ENCODE results near the gene USP47.

The USP47 gene

GRCh38 chr11:11963067-11963466, 121.3 kb downstream of the USP47 start:
- no peak for DNase-seq (ENCODE audit: extremely low read depth, low read depth)
- no peak overlapping the region for H3K4me3 ChIP-seq (replicated peaks; ENCODE audit: low read depth, low read length)
- TF ChIP-seq, protein P1, sequence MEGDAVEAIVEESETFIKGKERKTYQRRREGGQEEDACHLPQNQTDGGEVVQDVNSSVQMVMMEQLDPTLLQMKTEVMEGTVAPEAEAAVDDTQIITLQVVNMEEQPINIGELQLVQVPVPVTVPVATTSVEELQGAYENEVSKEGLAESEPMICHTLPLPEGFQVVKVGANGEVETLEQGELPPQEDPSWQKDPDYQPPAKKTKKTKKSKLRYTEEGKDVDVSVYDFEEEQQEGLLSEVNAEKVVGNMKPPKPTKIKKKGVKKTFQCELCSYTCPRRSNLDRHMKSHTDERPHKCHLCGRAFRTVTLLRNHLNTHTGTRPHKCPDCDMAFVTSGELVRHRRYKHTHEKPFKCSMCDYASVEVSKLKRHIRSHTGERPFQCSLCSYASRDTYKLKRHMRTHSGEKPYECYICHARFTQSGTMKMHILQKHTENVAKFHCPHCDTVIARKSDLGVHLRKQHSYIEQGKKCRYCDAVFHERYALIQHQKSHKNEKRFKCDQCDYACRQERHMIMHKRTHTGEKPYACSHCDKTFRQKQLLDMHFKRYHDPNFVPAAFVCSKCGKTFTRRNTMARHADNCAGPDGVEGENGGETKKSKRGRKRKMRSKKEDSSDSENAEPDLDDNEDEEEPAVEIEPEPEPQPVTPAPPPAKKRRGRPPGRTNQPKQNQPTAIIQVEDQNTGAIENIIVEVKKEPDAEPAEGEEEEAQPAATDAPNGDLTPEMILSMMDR (IDR thresholded peaks at IDR 0.05; ENCODE audit: low read depth, low read length, missing control alignments) = no peak

DNA sequence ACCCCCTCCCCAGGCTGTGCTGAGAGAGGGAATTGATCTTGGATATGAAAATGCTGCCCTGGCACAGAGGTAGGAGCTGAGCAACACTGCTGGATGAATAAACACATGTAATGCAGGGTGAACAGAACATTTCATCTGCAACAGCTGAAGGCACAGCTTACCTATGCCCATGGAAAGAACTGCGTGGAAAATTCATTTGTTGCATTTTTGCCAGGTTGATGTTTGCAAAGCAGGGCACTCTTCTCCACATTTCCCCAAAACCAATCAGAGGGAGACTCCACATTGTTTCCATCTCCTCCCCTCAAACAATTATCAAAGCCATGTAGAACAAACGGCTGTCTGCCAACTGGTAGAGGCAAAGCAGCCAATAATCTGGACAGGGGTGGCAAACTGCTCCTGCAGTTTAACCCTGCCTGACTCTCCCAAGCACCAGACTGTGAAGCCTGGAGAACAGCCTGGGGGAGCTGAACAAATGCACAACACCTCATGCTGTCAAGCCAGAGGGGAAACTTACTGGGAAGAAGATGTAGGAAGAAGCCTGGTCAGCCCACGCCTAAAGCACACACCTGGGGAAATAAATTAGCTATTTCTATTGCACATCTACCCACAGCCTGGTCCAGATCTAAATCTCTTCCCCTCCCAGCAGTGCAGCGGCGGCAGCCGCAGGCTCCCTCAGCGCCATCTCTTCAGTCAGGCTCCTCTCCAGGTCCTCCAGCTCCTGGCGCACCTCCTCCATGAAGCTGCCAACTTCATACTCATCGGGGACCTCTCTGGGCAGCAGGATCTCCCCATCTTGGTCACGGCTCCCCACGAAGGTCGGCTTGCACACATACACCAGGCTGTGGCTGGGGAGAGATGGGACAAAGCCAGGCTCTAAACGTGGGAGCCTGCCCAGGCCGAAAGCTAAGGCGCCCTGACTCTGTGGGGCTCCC, 122.3 kb downstream of the USP47 start:
- no peak overlapping the region for H3K4me3 ChIP-seq (replicated peaks; ENCODE audit: low read depth, low read length)
- TF ChIP-seq, protein P1 (IDR thresholded peaks at IDR 0.05; ENCODE audit: low read depth, low read length, missing control alignments) = no peak
- DNase-seq (ENCODE audit: extremely low read depth, low read depth) = no peak

DNA sequence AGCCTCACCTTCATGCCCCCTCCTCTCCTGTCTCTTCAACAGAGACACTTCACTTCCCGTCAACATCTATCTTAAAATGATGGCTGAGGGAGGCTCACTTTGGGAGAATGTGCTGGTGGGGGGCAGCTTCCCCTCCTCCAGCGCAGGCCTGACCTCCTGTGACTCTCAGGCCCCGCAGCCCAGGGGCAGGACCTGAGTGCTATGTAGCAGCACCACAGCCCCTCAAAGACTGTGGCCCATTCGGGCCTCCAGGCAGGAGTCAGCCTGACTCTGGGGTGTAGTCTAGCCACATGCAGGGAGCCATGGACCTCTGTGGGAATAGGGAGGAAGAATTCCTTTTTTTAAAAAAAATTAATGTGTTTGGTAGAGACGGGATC, 123.0 kb downstream of the USP47 start:
- TF ChIP-seq, protein P1 (IDR thresholded peaks at IDR 0.05; ENCODE audit: low read depth, low read length, missing control alignments) = no peak
- DNase-seq (ENCODE audit: extremely low read depth, low read depth) = no peak
- no peak overlapping the region for H3K4me3 ChIP-seq (replicated peaks; ENCODE audit: low read depth, low read length)

GRCh38 chr11:11965192-11965591, 123.4 kb downstream of the USP47 start:
- TF ChIP-seq, protein P1 (IDR thresholded peaks at IDR 0.05; ENCODE audit: low read depth, low read length, missing control alignments) = no peak
- no peak overlapping the region for H3K4me3 ChIP-seq (replicated peaks; ENCODE audit: low read depth, low read length)
- DNase-seq (ENCODE audit: extremely low read depth, low read depth) = no peak

GRCh38 chr11:11965656-11966353, 124.0 kb downstream of the USP47 start:
- no peak for DNase-seq (ENCODE audit: extremely low read depth, low read depth)
- TF ChIP-seq, protein P1 (IDR thresholded peaks at IDR 0.05; ENCODE audit: low read depth, low read length, missing control alignments) = no peak
- H3K4me3 ChIP-seq (replicated peaks; ENCODE audit: low read depth, low read length) = no peak overlapping the region

- H3K4me3 ChIP-seq (replicated peaks; ENCODE audit: low read depth, low read length) = no peak overlapping the region
- DNase-seq (ENCODE audit: extremely low read depth, low read depth) = no peak
- TF ChIP-seq, protein P1 (IDR thresholded peaks at IDR 0.05; ENCODE audit: low read depth, low read length, missing control alignments) = no peak
Observed at GRCh38 chr11:11966354-11966741, 124.6 kb downstream of the USP47 start.

Measured in HFF-Myc (cell line).